Stimulated activated CD4-positive, alpha-beta T cell treated with anti-CD3 and anti-CD28 coated beads, Interleukin-2, amount 100 ng/mL, for 48 hours (primary cell): Measurements from ENCODE around the gene CFAP221.

Source experiments
- DNase-seq, 2 donors: peaks; one replicate each; pipeline ENCODE4 v3.0.0-alpha.2; 2020

Gene CFAP221

DNA sequence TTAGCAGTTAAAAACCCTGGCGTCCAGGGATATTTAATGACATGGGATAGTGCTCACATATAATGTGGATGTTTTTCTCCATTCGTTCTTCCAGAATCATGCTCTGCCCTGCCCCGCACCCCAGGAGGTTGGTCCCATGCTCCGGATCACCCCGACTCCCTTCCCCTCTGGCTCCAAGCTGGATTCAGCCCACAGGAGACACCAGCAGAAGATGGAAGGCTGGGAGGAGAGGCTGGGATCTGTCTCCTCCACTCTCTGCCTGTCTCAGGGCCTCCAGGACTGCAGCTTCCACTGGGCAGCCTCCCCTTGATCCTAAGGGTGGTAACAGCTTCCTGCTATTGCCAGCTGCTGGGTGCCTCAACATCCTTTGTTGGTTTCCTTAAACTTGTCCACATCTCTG lies 159.3 kb downstream of the CFAP221 start:
- no peak for DNase-seq

DNA sequence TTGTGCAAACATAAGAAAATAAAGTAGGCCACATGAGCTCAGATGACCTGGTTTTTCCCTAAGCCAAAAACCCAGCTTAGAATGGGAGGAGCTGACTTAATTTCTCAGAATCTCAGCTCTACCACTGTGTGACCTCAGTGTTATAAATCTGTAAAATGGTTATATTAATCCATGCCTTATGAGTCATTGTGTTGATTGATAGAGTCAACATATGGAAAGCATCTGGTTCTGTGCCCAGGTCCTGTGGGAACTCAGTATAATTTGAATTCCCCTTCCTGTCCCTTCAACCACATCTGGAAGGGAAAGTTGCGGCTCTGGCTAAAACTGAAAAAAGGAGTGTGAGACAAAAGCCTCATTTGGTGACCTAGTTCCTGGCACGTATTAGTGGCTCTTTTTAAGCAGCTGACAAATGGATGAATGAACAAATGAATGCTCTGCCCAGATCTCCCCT lies 160.4 kb downstream of the CFAP221 start:
- no peak for DNase-seq

DNA sequence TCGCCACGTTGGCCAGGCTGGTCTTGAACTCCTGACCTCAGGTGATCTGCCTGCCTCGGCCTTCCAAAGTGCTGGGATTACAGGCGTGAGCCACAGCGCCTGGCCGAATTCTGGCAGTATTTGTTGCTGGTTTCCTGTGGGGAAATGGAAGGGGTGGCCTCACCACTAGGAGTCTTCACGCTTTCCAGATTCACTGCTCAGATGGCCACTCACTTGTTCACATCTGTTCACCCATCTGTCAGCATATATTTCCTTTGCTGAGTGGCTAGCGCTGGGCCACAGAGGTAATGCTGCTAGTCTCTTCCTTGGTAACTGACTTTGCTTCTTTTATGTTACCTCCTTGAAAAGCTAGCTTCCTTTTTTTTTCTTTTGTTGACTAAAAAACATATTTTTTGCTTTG lies 162.0 kb downstream of the CFAP221 start:
- no peak for DNase-seq
